Putamen (tissue), 1 donor: ENCODE data around the gene PLXDC1.

Experiments used
- DNase-seq: peaks from one replicate; pipeline ENCODE4 v3.0.0-alpha.2; 2016; ENCODE audit warnings: low spot score

Gene PLXDC1

GRCh38 chr17:39151150-39151942 lies at the start of gene PLXDC1:
Gene PLXDC1 (minus strand): TSS chr17:39151637. CDS start chr17:39151437, 200 bp downstream.
- no peak for DNase-seq

- DNase-seq = no peak
Observed at GRCh38 chr17:39200957-39201510, 49.6 kb upstream of the PLXDC1 start.

GRCh38 chr17:39200070-39200879 lies 48.8 kb upstream of the PLXDC1 start, which contains the start of gene RPL19:
Gene RPL19 (plus strand): TSS chr17:39200283. CDS start chr17:39200345, 62 bp downstream.
- DNase-seq = no peak

GRCh38 chr17:39199820-39200069 lies 48.3 kb upstream of the PLXDC1 start:
- DNase-seq = peak; percentile 93

- no peak for DNase-seq
Observed at GRCh38 chr17:39198186-39198566, 46.7 kb upstream of the PLXDC1 start.

GRCh38 chr17:39197380-39198185 lies 46.1 kb upstream of the PLXDC1 start, which contains the start of gene CACNB1:
Gene CACNB1 (minus strand): TSS chr17:39197669. CDS start chr17:39197495, 174 bp downstream.
- DNase-seq = peak; percentile 66

- DNase-seq = no peak
Observed at GRCh38 chr17:39196808-39197291, 45.4 kb upstream of the PLXDC1 start.

GRCh38 chr17:39196241-39196807 lies 44.9 kb upstream of the PLXDC1 start:
- DNase-seq = no peak

- no peak for DNase-seq
Observed at GRCh38 chr17:39195568-39196160, 44.2 kb upstream of the PLXDC1 start.

GRCh38 chr17:39194985-39195524 lies 43.6 kb upstream of the PLXDC1 start:
- peak; percentile 61 for DNase-seq

- peak; percentile 79 for DNase-seq
Observed at GRCh38 chr17:39194089-39194984, 42.9 kb upstream of the PLXDC1 start.

- DNase-seq = no peak
Observed at GRCh38 chr17:39193346-39193745, 41.9 kb upstream of the PLXDC1 start.

- DNase-seq = no peak
Observed at GRCh38 chr17:39192901-39193300, 41.5 kb upstream of the PLXDC1 start.

- no peak for DNase-seq
Observed at GRCh38 chr17:39191750-39192510, 40.5 kb upstream of the PLXDC1 start.

- no peak for DNase-seq
Observed at GRCh38 chr17:39187152-39187830, 35.9 kb upstream of the PLXDC1 start.

GRCh38 chr17:39186481-39187002 lies 35.1 kb upstream of the PLXDC1 start:
- no peak for DNase-seq

- no peak for DNase-seq
Observed at GRCh38 chr17:39183720-39184119, 32.3 kb upstream of the PLXDC1 start.

GRCh38 chr17:39183045-39183444 lies 31.6 kb upstream of the PLXDC1 start:
- no peak for DNase-seq
